ENCODE data around the gene CLBA1.

DNA sequence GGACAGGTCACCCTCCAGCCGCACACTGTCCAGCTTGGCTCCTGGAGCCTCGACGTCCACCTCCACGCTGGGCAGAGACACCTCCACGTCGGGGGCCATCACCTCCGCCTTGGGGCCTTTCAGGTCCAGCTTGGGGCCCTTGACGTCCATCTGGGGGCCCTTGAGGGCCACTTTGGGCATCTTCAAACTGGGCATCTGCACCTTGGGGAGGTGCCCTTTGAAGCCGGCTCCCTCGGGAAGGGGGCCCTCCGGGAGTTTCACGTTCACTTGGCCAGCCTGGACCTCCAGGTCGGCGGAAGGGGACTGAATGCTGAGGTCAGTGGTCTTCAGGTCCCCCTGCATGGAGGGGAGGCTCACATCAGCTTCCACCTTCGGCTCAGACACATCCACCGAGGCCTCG is 35.6 kb upstream of the CLBA1 start:
- no peak for TF ChIP-seq CTCF (conservative IDR thresholded peaks at IDR 0.05; ENCODE audit: low read depth in 2 of 2)
- no peak for TF ChIP-seq EZH2 (IDR thresholded peaks at IDR 0.05; ENCODE audit: low read depth, unreplicated experiment)
- no peak for TF ChIP-seq REST (IDR thresholded peaks at IDR 0.05; ENCODE audit: unreplicated experiment)
- no peak for TF ChIP-seq POLR2AphosphoS5 (IDR thresholded peaks at IDR 0.05; ENCODE audit: low read depth)
- TF ChIP-seq EZH2phosphoT487 (IDR thresholded peaks at IDR 0.05; ENCODE audit: unreplicated experiment), result no peak
- TF ChIP-seq CREB1 (CRISPR knock-in tag; IDR thresholded peaks at IDR 0.05; ENCODE audit: low read depth), result no peak

All from GM23338 (cell line).